IMR-90 (cell line): ENCODE results near the gene IL12RB1. TPM values are rescaled to one million over a fixed set of nuclear protein-coding genes. Genes with fewer than 3 reads are reported as not detected.

ENCODE experiments used
- ATAC-seq: fragments of 200-7000 bp; cut with Tn5 transposase; 2 replicates; pipeline ENCODE4 v1.9.1; 2020; ENCODE audit warnings: low read depth, mild to moderate bottlenecking, moderate library complexity
- BruUV-seq: library from RNA; stranded (reverse); fragments of 400-500 nt; replicated peaks from 2 replicates; lab custom pipeline; 2021; lab: Mats Ljungman, UMichigan
- CTCF ChIA-PET: fragments of 300-600 bp; formaldehyde crosslinking; extraction: SDS; loops from one replicate; lab custom pipeline; 2021; ENCODE audit warnings: antibody characterized with exemption; lab: Yijun Ruan, JAX
- POLR2A ChIA-PET: fragments of 300-600 bp; sonication (Branson Sonifier 250); formaldehyde crosslinking; loops from one replicate; lab custom pipeline; 2022; ENCODE audit warnings: antibody characterized with exemption; ENCODE audit not compliant: unreplicated experiment; lab: Charles Lee
- DNase-seq: peaks from one replicate; pipeline ENCODE4 v3.0.0; 2013
- H2AFZ ChIP-seq: replicated peaks from 2 replicates; pipeline ENCODE3; 2013; ENCODE audit warnings: low read length, mild to moderate bottlenecking; ENCODE audit not compliant: poor library complexity
- H2AK5ac ChIP-seq: 2 replicates; pipeline ENCODE4 v1.6.1; 2013; ENCODE audit warnings: low read depth, low read length, inconsistent platforms
- H2AK9ac ChIP-seq: replicated peaks from 2 replicates; pipeline ENCODE3; 2013; ENCODE audit warnings: mild to moderate bottlenecking, low read depth, low read length, moderate library complexity; ENCODE audit not compliant: poor library complexity
- H2BK120ac ChIP-seq: 2 replicates; pipeline ENCODE4 v1.6.1; 2013; ENCODE audit warnings: low read depth, low read length, inconsistent platforms
- H2BK15ac ChIP-seq: 3 replicates; pipeline ENCODE4 v1.6.1; 2013; ENCODE audit warnings: low read depth, low read length, inconsistent platforms
- H2BK20ac ChIP-seq: 2 replicates; pipeline ENCODE4 v1.6.1; 2013; ENCODE audit warnings: low read depth, mild to moderate bottlenecking, inconsistent platforms, low read length, moderate library complexity
- H2BK5ac ChIP-seq: 2 replicates; pipeline ENCODE4 v1.6.1; 2013; ENCODE audit warnings: mild to moderate bottlenecking, low read depth, low read length, inconsistent platforms; ENCODE audit not compliant: poor library complexity, severe bottlenecking
- H3K14ac ChIP-seq: replicated peaks from 2 replicates; pipeline ENCODE4 v1.6.1; 2013; ENCODE audit warnings: low read depth, low read length, inconsistent platforms
- H3K18ac ChIP-seq: 2 replicates; pipeline ENCODE4 v1.6.1; 2013; ENCODE audit warnings: low read depth, low read length, control low read depth
- H3K23ac ChIP-seq: 2 replicates; pipeline ENCODE4 v1.6.1; 2013; ENCODE audit warnings: low read depth, low read length, inconsistent platforms
- H3K27ac ChIP-seq: 2 replicates; pipeline ENCODE4 v1.5.1; 2013; ENCODE audit warnings: mild to moderate bottlenecking, control low read depth, low read length; ENCODE audit not compliant: insufficient read depth
- H3K27me3 ChIP-seq: 2 replicates; pipeline ENCODE4 v1.6.1; 2013; ENCODE audit warnings: low read length; ENCODE audit not compliant: control insufficient read depth, insufficient read depth
- H3K36me3 ChIP-seq: 2 replicates; pipeline ENCODE4 v1.6.1; 2013; ENCODE audit warnings: low read length, mixed read lengths; ENCODE audit not compliant: control insufficient read depth, insufficient read depth
- H3K4ac ChIP-seq: 2 replicates; pipeline ENCODE4 v1.6.1; 2013; ENCODE audit warnings: low read depth, low read length, inconsistent platforms
- H3K4me1 ChIP-seq: 2 replicates; pipeline ENCODE4 v1.6.1; 2013; ENCODE audit warnings: low read length, mixed read lengths; ENCODE audit not compliant: control insufficient read depth, insufficient read depth
- H3K4me2 ChIP-seq: 2 replicates; pipeline ENCODE4 v1.6.1; 2013; ENCODE audit warnings: low read depth, mild to moderate bottlenecking, control low read depth, low read length, moderate library complexity
- H3K4me3 ChIP-seq: 2 replicates; pipeline ENCODE4 v1.5.1; 2013; ENCODE audit warnings: low read depth, mild to moderate bottlenecking, control low read depth, low read length, moderate library complexity; ENCODE audit not compliant: insufficient read depth
- H3K56ac ChIP-seq: 2 replicates; pipeline ENCODE4 v1.6.1; 2013; ENCODE audit warnings: low read length, inconsistent platforms; ENCODE audit not compliant: insufficient read depth; ENCODE audit errors: extremely low read depth
- H3K79me1 ChIP-seq, 2 experiments: 2 replicates each; pipeline ENCODE4 v1.6.1; 2013; ENCODE audit warnings: low read length in 2 of 2, inconsistent platforms in 1 of 2, low read depth in 1 of 2
- H3K9ac ChIP-seq: 2 replicates; pipeline ENCODE4 v1.6.1; 2013; ENCODE audit warnings: low read depth, low read length, control low read depth
- H3K9me1 ChIP-seq: 2 replicates; pipeline ENCODE4 v1.6.1; 2013; ENCODE audit warnings: low read length, inconsistent platforms; ENCODE audit not compliant: insufficient read depth
- H3K9me3 ChIP-seq: 2 replicates; pipeline ENCODE4 v1.6.1; 2013; ENCODE audit warnings: low read length; ENCODE audit not compliant: control insufficient read depth, insufficient read depth
- H4K20me1 ChIP-seq: 2 replicates; pipeline ENCODE4 v1.6.1; 2013; ENCODE audit warnings: low read length, inconsistent platforms; ENCODE audit not compliant: insufficient read depth
- H4K5ac ChIP-seq: 2 replicates; pipeline ENCODE4 v1.6.1; 2013; ENCODE audit warnings: mild to moderate bottlenecking, low read depth, low read length, control low read depth
- H4K8ac ChIP-seq, 2 experiments: 2 replicates each; pipeline ENCODE4 v1.6.1; 2013; ENCODE audit warnings: low read depth in 2 of 2, low read length in 2 of 2, control low read depth in 1 of 2, inconsistent platforms in 1 of 2
- H4K91ac ChIP-seq: 2 replicates; pipeline ENCODE4 v1.6.1; 2013; ENCODE audit warnings: low read depth, low read length, inconsistent platforms; ENCODE audit not compliant: insufficient read depth
- CEBPB ChIP-seq: IDR thresholded peaks from 2 replicates; pipeline ENCODE4 v1.6.1; 2012; ENCODE audit warnings: low read depth, low read length, improper control_type of control experiment
- CHD1 ChIP-seq: IDR thresholded peaks from 2 replicates; pipeline ENCODE4 v1.6.1; 2012; ENCODE audit warnings: low read depth, low read length, improper control_type of control experiment
- FOS ChIP-seq: fragments of 150-350 bp; IDR thresholded peaks from 2 replicates; pipeline ENCODE4 v1.6.1; 2016; ENCODE audit warnings: low read depth, low read length
- MAFK ChIP-seq: IDR thresholded peaks from 2 replicates; pipeline ENCODE4 v1.6.1; 2012; ENCODE audit warnings: low read depth, low read length, improper control_type of control experiment
- MAZ ChIP-seq: IDR thresholded peaks from 2 replicates; pipeline ENCODE4 v1.6.1; 2012; ENCODE audit warnings: low read depth, mild to moderate bottlenecking, low read length, improper control_type of control experiment, moderate library complexity, borderline replicate concordance
- MXI1 ChIP-seq: IDR thresholded peaks from 2 replicates; pipeline ENCODE4 v1.6.1; 2012; ENCODE audit warnings: low read depth, mild to moderate bottlenecking, low read length, moderate library complexity, borderline replicate concordance
- NFE2L2 ChIP-seq: fragments of 150-350 bp; IDR thresholded peaks from 2 replicates; pipeline ENCODE4 v1.6.1; 2016; ENCODE audit warnings: low read depth, mild to moderate bottlenecking, low read length
- RAD21 ChIP-seq: IDR thresholded peaks from 2 replicates; pipeline ENCODE4 v1.6.1; 2012; ENCODE audit warnings: low read length, improper control_type of control experiment
- RFX5 ChIP-seq: IDR thresholded peaks from 2 replicates; pipeline ENCODE4 v1.8.0; 2012; ENCODE audit warnings: low read depth, mild to moderate bottlenecking, low read length, moderate library complexity
- SMC3 ChIP-seq: fragments of 150-350 bp; IDR thresholded peaks from 2 replicates; pipeline ENCODE4 v1.6.1; 2016; ENCODE audit warnings: low read depth, mild to moderate bottlenecking, antibody characterized with exemption, low read length, moderate library complexity
- WGBS, 2 experiments: methylation state at CpG; one replicate each; pipeline versions ENCODE4 v1.1.5 to v1.1.7; 2013; ENCODE audit warnings: missing lambda C conversion rate in 2 of 2; ENCODE audit not compliant: insufficient read length in 1 of 2; ENCODE audit errors: extremely low coverage in 2 of 2; 5-methylcytosine and 5-hydroxymethylcytosine counted together
- dilution Hi-C: fragments of 300-500 bp; cut with HindIII; formaldehyde crosslinking; loops from one replicate; pipeline ENCODE4 v1.14.3; 2018; ENCODE audit warnings: low sequenced_read_pairs; ENCODE audit not compliant: unreplicated experiment
- in situ Hi-C: fragments of 300-500 bp; cut with MboI; formaldehyde crosslinking; loops from 3 replicates; pipeline ENCODE4 v1.14.3; 2019; ENCODE audit warnings: low sequenced_read_pairs, inconsistent platforms, mixed read lengths
- intact Hi-C: fragments of 100-400 bp; cut with micrococcal nuclease; formaldehyde crosslinking; loops from 2 replicates; pipeline ENCODE4 v1.10.0; 2022
- polyA plus RNA-seq, 3 experiments: library from polyadenylated mRNA; depleted of rRNA; stranded (reverse); fragments of >200 nt; gene quantifications; 2 replicates each; pipeline ENCODE4 v1.2.3, GENCODE V29; 2012; ENCODE audit warnings: low replicate concordance in 1 of 3
- total RNA-seq: library from RNA; depleted of rRNA; stranded (reverse); fragments of >200 nt; gene quantifications from 2 replicates; pipeline ENCODE4 v1.2.3, GENCODE V29; 2012
- TF ChIP-seq, protein P1 (sequence below): fragments of 150-350 bp; IDR thresholded peaks from 2 replicates; pipeline ENCODE4 v1.6.1; 2017; ENCODE audit warnings: mild to moderate bottlenecking, antibody characterized with exemption, low read length, low read depth
- TF ChIP-seq, protein P2 (sequence below): fragments of 150-350 bp; IDR thresholded peaks from 2 replicates; pipeline ENCODE4 v1.6.1; 2016; ENCODE audit warnings: low read depth, mild to moderate bottlenecking, low read length, moderate library complexity, borderline replicate concordance
- TF ChIP-seq, protein P3 (sequence below): conservative IDR thresholded peaks from 2 replicates; pipeline ENCODE4 v1.5.1; 2012; ENCODE audit warnings: mild to moderate bottlenecking, low read depth, low read length, improper control_type of control experiment

IL12RB1 gene
- total and polyA plus RNA-seq, 2 of the 4 experiments (the other 2 are of a cell fraction), result not detected

- Histone ChIP-seq H2AFZ (no peak overlapping the region), H2AK9ac (peak overlapping the region; percentile 39), H3K4me3 (no peak overlapping the region), H3K36me3 (0 out of 2 replicates have a peak, but pooled peaks cover 3% of the 10 kb centered on the region), H3K4me1 (peaks cover 21% of the 10 kb centered on the region), H3K9ac (no peak overlapping the region), H2BK15ac (no peak overlapping the region), H3K9me3 (no peaks in the 10 kb centered on the region), H3K27ac (no peak overlapping the region), H4K5ac (no peak overlapping the region), H3K9me1 (peaks cover 6% of the 10 kb centered on the region; the same call in 1 of the 2 replicates), H2AK5ac (no peak overlapping the region), H3K23ac (no peak overlapping the region), H4K20me1 (peaks cover 4% of the 10 kb centered on the region), H2BK5ac (no peak overlapping the region), H3K79me1 (peaks cover 6 to 9% of the 10 kb centered on the region in 2 experiments; a peak in 3 of 4 replicates), H4K91ac (no peak overlapping the region), H3K14ac (no peak overlapping the region), H3K4me2 (no peak overlapping the region), H3K27me3 (no peaks in the 10 kb centered on the region), H3K56ac (no peak overlapping the region), H4K8ac (no peak overlapping the region), H2BK20ac (no peak overlapping the region), H2BK120ac (no peak overlapping the region), H3K4ac (no peak overlapping the region), H3K18ac (no peak overlapping the region)
- intact Hi-C loops (loop anchor here (5.0 kb wide), 1 partner anchor 38 kb away; the partner anchor contains the start of gene PIK3R2), in situ Hi-C loops (loop anchor here (5.0 to 10.0 kb wide), 2 partner anchors 138 to 300 kb away; partner anchors contain the start of gene SSBP4), dilution Hi-C loops (no loop called here)
- DNase-seq, result no peak
- 100% methylated on average over 1 of the region's 4 CpGs; no CpG with 5 or more reads in 1 of the 2 experiments for WGBS, 2 experiments
- no TSS peak for BruUV-seq
- no peak for ATAC-seq
- TF ChIP-seq MXI1 (no peak), RAD21 (no peak), NFE2L2 (no peak), MAFK (no peak), RFX5 (no peak), SMC3 (no peak), CHD1 (no peak), MAZ (no peak), FOS (no peak), CEBPB (no peak)
- TF ChIP-seq, protein P1, sequence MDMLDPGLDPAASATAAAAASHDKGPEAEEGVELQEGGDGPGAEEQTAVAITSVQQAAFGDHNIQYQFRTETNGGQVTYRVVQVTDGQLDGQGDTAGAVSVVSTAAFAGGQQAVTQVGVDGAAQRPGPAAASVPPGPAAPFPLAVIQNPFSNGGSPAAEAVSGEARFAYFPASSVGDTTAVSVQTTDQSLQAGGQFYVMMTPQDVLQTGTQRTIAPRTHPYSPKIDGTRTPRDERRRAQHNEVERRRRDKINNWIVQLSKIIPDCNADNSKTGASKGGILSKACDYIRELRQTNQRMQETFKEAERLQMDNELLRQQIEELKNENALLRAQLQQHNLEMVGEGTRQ, result no peak
- TF ChIP-seq, protein P2, sequence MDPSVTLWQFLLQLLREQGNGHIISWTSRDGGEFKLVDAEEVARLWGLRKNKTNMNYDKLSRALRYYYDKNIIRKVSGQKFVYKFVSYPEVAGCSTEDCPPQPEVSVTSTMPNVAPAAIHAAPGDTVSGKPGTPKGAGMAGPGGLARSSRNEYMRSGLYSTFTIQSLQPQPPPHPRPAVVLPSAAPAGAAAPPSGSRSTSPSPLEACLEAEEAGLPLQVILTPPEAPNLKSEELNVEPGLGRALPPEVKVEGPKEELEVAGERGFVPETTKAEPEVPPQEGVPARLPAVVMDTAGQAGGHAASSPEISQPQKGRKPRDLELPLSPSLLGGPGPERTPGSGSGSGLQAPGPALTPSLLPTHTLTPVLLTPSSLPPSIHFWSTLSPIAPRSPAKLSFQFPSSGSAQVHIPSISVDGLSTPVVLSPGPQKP, result no peak
- TF ChIP-seq, protein P3, sequence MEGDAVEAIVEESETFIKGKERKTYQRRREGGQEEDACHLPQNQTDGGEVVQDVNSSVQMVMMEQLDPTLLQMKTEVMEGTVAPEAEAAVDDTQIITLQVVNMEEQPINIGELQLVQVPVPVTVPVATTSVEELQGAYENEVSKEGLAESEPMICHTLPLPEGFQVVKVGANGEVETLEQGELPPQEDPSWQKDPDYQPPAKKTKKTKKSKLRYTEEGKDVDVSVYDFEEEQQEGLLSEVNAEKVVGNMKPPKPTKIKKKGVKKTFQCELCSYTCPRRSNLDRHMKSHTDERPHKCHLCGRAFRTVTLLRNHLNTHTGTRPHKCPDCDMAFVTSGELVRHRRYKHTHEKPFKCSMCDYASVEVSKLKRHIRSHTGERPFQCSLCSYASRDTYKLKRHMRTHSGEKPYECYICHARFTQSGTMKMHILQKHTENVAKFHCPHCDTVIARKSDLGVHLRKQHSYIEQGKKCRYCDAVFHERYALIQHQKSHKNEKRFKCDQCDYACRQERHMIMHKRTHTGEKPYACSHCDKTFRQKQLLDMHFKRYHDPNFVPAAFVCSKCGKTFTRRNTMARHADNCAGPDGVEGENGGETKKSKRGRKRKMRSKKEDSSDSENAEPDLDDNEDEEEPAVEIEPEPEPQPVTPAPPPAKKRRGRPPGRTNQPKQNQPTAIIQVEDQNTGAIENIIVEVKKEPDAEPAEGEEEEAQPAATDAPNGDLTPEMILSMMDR, result no peak
- ChIA-PET CTCF (no interaction called here), POLR2A (no interaction called here)
Observed at GRCh38 chr19:18114483-18114882, 27.7 kb upstream of the IL12RB1 start.
